Measurements from ENCODE around the gene NFATC1. TPM values are rescaled to one million over a fixed set of nuclear protein-coding genes. Genes with fewer than 3 reads are reported as not detected.

The NFATC1 gene
- total and polyA plus RNA-seq, 5 experiments from 2014 or later = 12.7 to 51.0 (median 34.9) TPM

DNA sequence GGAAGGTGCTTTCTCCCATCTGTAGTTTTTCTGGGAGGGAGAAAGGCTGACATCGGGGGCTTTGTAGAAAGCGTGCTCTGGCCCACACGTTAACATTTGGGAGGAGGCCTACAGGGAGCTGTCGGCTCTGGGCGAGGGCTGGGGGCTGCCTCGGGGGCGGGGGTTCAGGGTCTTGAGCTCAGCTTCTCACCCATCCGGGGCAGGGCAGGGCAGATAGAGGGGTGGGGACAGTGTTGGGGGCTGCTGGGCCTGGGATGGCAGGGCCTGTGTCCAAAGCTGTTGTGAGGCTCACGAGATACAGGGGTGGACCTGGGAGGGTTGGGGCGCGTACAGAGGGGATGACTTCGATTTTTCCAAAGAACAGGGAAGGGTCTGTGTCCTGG lies 27.0 kb downstream of the NFATC1 start:
- POLR2A ChIA-PET = interaction anchor here (1.5 kb wide), 1 partner anchor 22 kb away, joined by 3 read pairs; no protein-coding TSS in a partner anchor
- no peak for DNase-seq
- Mint-ChIP-seq H3K27me3 (no peaks in the 10 kb centered on the region), H3K4me3 (no peak overlapping the region), H3K4me1 (peaks cover 17 to 46% (median 29%) of the 10 kb centered on the region in 4 donors), H3K36me3 (peaks cover 2 to 39% (median 8%) of the 10 kb centered on the region in 3 donors), H3K9me3 (no peaks in the 10 kb centered on the region), H3K27ac (no peak overlapping the region)
- no peak for ATAC-seq

DNA sequence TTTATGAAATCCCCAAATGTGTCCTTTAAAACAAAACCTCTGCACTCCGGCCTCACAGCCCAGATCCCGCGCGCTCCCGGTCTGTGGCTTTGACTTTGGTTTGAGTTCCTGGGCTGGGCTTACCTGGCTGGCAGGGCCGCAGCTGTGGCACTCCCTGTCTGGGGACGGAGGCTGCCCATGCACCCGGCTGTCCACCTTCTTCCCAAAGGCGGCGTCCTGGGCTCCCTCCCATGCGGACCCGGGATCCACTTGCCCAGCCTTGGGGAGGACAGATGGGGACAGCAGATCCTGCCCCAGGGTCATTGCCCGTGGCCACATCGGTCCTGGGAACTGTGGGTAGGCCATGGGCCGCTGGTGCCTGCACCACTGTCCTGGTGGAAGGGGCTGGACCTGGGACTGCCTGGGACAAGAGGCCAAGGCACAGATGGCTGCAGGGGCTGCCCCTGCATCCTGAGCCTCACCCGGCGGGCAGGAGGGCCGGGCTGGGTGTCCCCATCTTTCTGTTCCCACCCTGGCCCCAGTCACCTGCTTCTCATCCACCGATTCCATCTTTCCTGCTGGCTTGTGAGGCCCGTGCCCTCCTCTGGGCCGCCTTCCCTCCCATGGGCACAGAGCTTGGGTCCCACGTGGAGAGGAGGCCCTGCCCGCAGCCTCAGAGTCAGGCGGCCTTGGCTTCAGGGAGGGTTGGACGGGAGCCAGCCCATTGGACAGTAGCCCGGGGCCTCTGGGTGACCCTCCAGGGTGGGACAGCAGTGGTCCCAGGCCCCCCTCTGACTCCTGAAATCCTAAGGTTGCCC lies 27.7 kb downstream of the NFATC1 start:
- peaks cover 21 to 43% (median 31%) of the 10 kb centered on the region in 4 donors for H3K4me1 Mint-ChIP-seq
- no peaks in the 10 kb centered on the region for H3K9me3 Mint-ChIP-seq
- no peaks in the 10 kb centered on the region for H3K27me3 Mint-ChIP-seq
- ATAC-seq (no peak), DNase-seq (no peak)
- peaks cover 2 to 42% (median 8%) of the 10 kb centered on the region in 3 donors for H3K36me3 Mint-ChIP-seq
- POLR2A ChIA-PET = no interaction called here
- no peak overlapping the region for H3K4me3 Mint-ChIP-seq
- H3K27ac Mint-ChIP-seq = peak overlapping the region in 2 of 10 donors; percentile 20 to 97

DNA sequence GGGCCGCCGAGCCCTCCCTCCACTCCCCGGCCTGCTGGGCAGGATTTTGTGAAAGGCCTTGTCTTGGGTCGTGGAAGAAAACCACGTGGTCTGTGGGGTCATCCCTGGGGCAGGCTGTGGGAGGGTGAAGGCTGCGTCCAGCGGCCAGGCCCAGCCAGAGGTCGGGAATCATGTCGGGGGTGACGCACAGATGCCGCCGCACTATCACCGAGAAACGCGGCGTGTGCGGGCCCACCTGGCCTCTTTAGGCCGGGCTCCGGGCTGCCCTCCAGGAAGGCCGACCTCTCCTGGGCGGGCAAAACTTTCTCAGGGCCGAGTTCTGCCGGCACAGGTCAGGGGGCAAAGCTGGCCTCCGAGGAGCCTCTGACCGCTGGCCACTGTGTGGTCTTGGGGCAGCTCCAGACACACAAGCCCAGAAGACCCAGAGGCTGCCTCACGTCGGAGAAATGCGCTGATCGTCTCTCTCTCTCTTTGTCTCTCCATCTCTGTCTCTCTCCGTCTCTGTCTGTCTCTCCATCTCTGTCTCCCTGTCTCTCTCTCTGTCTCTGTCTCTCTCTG lies 28.4 kb downstream of the NFATC1 start:
- Mint-ChIP-seq H3K27me3 (no peaks in the 10 kb centered on the region), H3K4me1 (peaks cover 20 to 45% (median 34%) of the 10 kb centered on the region in 4 donors), H3K4me3 (no peak overlapping the region), H3K27ac (peak overlapping the region in 7 of 10 donors; percentile 17 to 97 (median 63)), H3K9me3 (no peaks in the 10 kb centered on the region), H3K36me3 (peaks cover 2 to 48% (median 8%) of the 10 kb centered on the region in 3 donors)
- ATAC-seq (no peak), DNase-seq (no peak)
- POLR2A ChIA-PET = no interaction called here

- no peak for ATAC-seq
- H3K27ac Mint-ChIP-seq = peak overlapping the region; percentile 22 to 97 (median 72)
Measured at GRCh38 chr18:79424880-79425568, 29.3 kb downstream of the NFATC1 start.

GRCh38 chr18:79425569-79425886 lies 29.8 kb downstream of the NFATC1 start:
- POLR2A ChIA-PET = no interaction called here
- DNase-seq (no peak), ATAC-seq (no peak)
- H3K4me3 Mint-ChIP-seq = no peak overlapping the region
- no peaks in the 10 kb centered on the region for H3K9me3 Mint-ChIP-seq
- peak overlapping the region in 5 of 10 donors; percentile 32 to 97 (median 69) for H3K27ac Mint-ChIP-seq
- H3K36me3 Mint-ChIP-seq = peaks cover 2 to 44% (median 8%) of the 10 kb centered on the region in 3 donors
- no peaks in the 10 kb centered on the region for H3K27me3 Mint-ChIP-seq
- H3K4me1 Mint-ChIP-seq = peaks cover 17 to 48% (median 38%) of the 10 kb centered on the region in 4 donors

More at GRCh38 chr18:79424880-79425568, 29.3 kb downstream of the NFATC1 start:
- H3K36me3 Mint-ChIP-seq = peaks cover 2 to 49% (median 8%) of the 10 kb centered on the region in 3 donors
- peaks cover 19 to 49% (median 39%) of the 10 kb centered on the region in 4 donors for H3K4me1 Mint-ChIP-seq
- no peaks in the 10 kb centered on the region for H3K9me3 Mint-ChIP-seq
- H3K4me3 Mint-ChIP-seq = peak overlapping the region in 2 of 10 donors; percentile 6 to 50
- no peak for DNase-seq
- POLR2A ChIA-PET = no interaction called here
- H3K27me3 Mint-ChIP-seq = no peaks in the 10 kb centered on the region

DNA sequence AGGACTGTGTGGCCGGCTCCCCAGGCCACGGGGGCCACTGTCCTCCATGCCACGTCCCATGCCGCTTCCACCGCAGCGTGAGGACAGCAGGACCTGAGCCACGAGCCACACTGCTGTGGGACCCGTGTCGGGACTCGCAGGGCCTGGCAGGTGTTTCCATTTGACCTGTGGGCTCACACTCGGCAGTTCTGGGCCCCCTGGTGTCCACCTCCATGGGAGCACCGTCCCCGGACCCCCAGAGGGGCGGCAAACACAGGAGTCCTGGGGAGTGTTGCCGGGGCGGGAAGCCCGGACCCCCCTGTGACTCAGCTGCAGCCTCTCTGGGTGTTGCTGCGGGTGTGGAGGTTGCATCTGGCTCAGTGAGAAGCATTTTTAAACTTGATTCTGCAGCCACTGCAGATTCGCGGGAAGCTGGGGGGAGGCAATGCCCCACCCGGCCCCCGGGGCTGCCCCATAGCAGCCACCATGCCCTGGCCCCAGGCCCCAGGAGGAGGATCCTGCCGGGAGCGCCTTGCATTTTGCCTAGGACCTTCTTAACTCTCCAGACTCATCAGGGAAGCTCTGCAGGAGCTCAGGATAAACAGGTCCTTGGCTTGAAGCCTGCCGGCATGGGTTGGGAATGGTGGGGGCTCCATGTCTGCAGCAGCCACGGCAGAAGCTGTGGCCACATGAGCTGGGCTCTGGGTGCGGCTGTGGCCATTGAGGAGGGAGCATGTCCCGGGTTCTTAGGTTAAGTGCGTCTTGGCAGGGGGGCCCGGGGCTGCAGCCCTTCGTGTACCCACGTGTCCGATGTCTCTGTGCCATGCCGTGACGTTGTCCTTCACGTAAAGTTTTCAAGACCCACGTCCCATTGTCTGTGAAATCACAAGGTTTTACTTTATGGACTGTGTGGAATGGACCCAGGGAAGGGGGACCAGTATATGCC lies 30.9 kb downstream of the NFATC1 start:
- H3K4me3 Mint-ChIP-seq = peak overlapping the region in 1 of 10 donors; percentile 38
- H3K4me1 Mint-ChIP-seq = peaks cover 17 to 50% (median 40%) of the 10 kb centered on the region in 4 donors
- POLR2A ChIA-PET = no interaction called here
- H3K9me3 Mint-ChIP-seq = no peaks in the 10 kb centered on the region
- ATAC-seq = no peak
- no peak for DNase-seq
- H3K27me3 Mint-ChIP-seq = no peaks in the 10 kb centered on the region
- H3K27ac Mint-ChIP-seq = peak overlapping the region in 2 of 10 donors; percentile 70 to 87
- peaks cover 2 to 36% (median 8%) of the 10 kb centered on the region in 3 donors for H3K36me3 Mint-ChIP-seq

GRCh38 chr18:79427368-79428225 lies 31.9 kb downstream of the NFATC1 start:
- DNase-seq (no peak), ATAC-seq (no peak)
- Mint-ChIP-seq H3K27me3 (no peaks in the 10 kb centered on the region), H3K4me1 (peaks cover 15 to 45% (median 39%) of the 10 kb centered on the region in 4 donors), H3K9me3 (no peaks in the 10 kb centered on the region), H3K4me3 (no peak overlapping the region), H3K36me3 (peaks cover 0 to 32% (median 8%) of the 10 kb centered on the region in 3 donors), H3K27ac (peak overlapping the region in 3 of 10 donors; percentile 70 to 87 (median 76))
- POLR2A ChIA-PET = interaction anchor here (0.7 to 1.5 kb wide), 2 partner anchors 19 to 96 kb away, joined by 3 to 5 read pairs; no protein-coding TSS in a partner anchor

DNA sequence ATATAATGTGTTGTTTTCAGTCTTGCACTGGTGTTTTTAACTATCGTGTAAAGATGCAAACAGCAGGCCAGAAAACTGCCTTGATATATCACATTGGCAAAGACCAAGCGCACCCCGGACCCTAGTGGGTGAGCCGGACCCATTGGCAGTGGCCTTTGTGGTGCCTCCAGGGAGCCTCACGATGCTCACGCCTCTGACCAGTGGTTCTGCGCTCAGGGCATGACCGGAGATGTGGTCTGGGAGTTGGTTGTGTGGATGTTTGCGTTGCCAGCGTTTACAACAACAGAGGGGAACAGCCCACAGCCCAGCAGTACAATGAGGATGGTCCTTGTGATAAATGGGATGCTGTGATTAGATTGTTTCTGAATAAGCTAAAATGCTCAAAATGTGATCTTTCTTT lies 32.6 kb downstream of the NFATC1 start:
- Mint-ChIP-seq H3K27me3 (no peaks in the 10 kb centered on the region), H3K27ac (peak overlapping the region in 6 of 10 donors; percentile 33 to 81 (median 76)), H3K4me3 (peak overlapping the region in 1 of 10 donors; percentile 20), H3K36me3 (peaks cover 0 to 39% (median 8%) of the 10 kb centered on the region in 3 donors), H3K4me1 (peaks cover 17 to 46% (median 43%) of the 10 kb centered on the region in 4 donors), H3K9me3 (no peaks in the 10 kb centered on the region)
- DNase-seq (no peak), ATAC-seq (no peak)
- POLR2A ChIA-PET = interaction anchor here (1.4 to 1.5 kb wide), 2 partner anchors 9 to 95 kb away, joined by 3 to 5 read pairs; no protein-coding TSS in a partner anchor

- no peak for DNase-seq
- no peak for ATAC-seq
- Mint-ChIP-seq H3K27me3 (no peaks in the 10 kb centered on the region), H3K27ac (peak overlapping the region in 4 of 10 donors; percentile 71 to 81 (median 75)), H3K4me3 (no peak overlapping the region), H3K36me3 (peaks cover 0 to 39% (median 8%) of the 10 kb centered on the region in 3 donors), H3K4me1 (peaks cover 15 to 45% (median 40%) of the 10 kb centered on the region in 4 donors), H3K9me3 (no peaks in the 10 kb centered on the region)
- POLR2A ChIA-PET = interaction anchor here (1.4 kb wide), 1 partner anchor 8 kb away, joined by 3 read pairs; no protein-coding TSS in a partner anchor
Measured at GRCh38 chr18:79429381-79429780, 33.7 kb downstream of the NFATC1 start.

GRCh38 chr18:79429785-79430281 lies 34.1 kb downstream of the NFATC1 start:
- Mint-ChIP-seq H3K27me3 (no peaks in the 10 kb centered on the region), H3K9me3 (no peaks in the 10 kb centered on the region), H3K4me1 (peaks cover 11 to 44% (median 39%) of the 10 kb centered on the region in 4 donors), H3K27ac (peak overlapping the region in 3 of 10 donors; percentile 71 to 81 (median 79)), H3K36me3 (peaks cover 0 to 39% (median 4%) of the 10 kb centered on the region in 3 donors), H3K4me3 (no peak overlapping the region)
- ATAC-seq (no peak), DNase-seq (no peak)
- POLR2A ChIA-PET = interaction anchor here (1.4 kb wide), 1 partner anchor 8 kb away, joined by 3 read pairs; no protein-coding TSS in a partner anchor
